ENCODE measurements around the gene ETFDH. TPM values are rescaled to one million over a fixed set of nuclear protein-coding genes. Genes with fewer than 3 reads are reported as not detected.

Gene ETFDH
- total and polyA plus RNA-seq, 9 of the 15 experiments (the other 6 are each of a cell fraction or from before 2014, with no cell fraction given): 14.6 to 33.6 (median 25.9) TPM

- no peak for TF ChIP-seq EZH2 (IDR thresholded peaks at IDR 0.05; ENCODE audit: borderline replicate concordance, low read depth, low read length)
- TF ChIP-seq AFF4 (CRISPR knock-in tag; IDR thresholded peaks at IDR 0.05): no peak
- TF ChIP-seq, protein P1, sequence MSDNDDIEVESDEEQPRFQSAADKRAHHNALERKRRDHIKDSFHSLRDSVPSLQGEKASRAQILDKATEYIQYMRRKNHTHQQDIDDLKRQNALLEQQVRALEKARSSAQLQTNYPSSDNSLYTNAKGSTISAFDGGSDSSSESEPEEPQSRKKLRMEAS (CRISPR knock-in tag; IDR thresholded peaks at IDR 0.05): peak; percentile 56; the same call in 1 of the 2 replicates
- TF ChIP-seq PHB2 (IDR thresholded peaks at IDR 0.05; ENCODE audit: low read depth): no peak
- TF ChIP-seq E2F6 (IDR thresholded peaks at IDR 0.05; ENCODE audit: borderline replicate concordance in 1 of 2, extremely low read depth in 1 of 2, insufficient read depth in 1 of 2, insufficient read length in 1 of 2, low read depth in 1 of 2, low read length in 1 of 2, poor library complexity in 1 of 2, severe bottlenecking in 1 of 2): peak in 1 of 2 experiments; percentile 11
- TF ChIP-seq MXI1 (IDR thresholded peaks at IDR 0.05; ENCODE audit: low read depth, low read length): peak; percentile 59; the same call in 1 of the 2 replicates
- no peak for TF ChIP-seq BHLHE40 (IDR thresholded peaks at IDR 0.05; ENCODE audit: low read length)
- peak; percentile 38; the same call in 1 of the 2 replicates for TF ChIP-seq ZFX (CRISPR knock-in tag; IDR thresholded peaks at IDR 0.05)
- no peak for TF ChIP-seq WHSC1 (IDR thresholded peaks at IDR 0.05; ENCODE audit: low read length)
- TF ChIP-seq, protein P2, sequence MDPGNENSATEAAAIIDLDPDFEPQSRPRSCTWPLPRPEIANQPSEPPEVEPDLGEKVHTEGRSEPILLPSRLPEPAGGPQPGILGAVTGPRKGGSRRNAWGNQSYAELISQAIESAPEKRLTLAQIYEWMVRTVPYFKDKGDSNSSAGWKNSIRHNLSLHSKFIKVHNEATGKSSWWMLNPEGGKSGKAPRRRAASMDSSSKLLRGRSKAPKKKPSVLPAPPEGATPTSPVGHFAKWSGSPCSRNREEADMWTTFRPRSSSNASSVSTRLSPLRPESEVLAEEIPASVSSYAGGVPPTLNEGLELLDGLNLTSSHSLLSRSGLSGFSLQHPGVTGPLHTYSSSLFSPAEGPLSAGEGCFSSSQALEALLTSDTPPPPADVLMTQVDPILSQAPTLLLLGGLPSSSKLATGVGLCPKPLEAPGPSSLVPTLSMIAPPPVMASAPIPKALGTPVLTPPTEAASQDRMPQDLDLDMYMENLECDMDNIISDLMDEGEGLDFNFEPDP (CRISPR knock-in tag; IDR thresholded peaks at IDR 0.05): no peak
- no peak for TF ChIP-seq HMG20A (CRISPR knock-in tag; conservative IDR thresholded peaks at IDR 0.05)
- TF ChIP-seq, protein P3, sequence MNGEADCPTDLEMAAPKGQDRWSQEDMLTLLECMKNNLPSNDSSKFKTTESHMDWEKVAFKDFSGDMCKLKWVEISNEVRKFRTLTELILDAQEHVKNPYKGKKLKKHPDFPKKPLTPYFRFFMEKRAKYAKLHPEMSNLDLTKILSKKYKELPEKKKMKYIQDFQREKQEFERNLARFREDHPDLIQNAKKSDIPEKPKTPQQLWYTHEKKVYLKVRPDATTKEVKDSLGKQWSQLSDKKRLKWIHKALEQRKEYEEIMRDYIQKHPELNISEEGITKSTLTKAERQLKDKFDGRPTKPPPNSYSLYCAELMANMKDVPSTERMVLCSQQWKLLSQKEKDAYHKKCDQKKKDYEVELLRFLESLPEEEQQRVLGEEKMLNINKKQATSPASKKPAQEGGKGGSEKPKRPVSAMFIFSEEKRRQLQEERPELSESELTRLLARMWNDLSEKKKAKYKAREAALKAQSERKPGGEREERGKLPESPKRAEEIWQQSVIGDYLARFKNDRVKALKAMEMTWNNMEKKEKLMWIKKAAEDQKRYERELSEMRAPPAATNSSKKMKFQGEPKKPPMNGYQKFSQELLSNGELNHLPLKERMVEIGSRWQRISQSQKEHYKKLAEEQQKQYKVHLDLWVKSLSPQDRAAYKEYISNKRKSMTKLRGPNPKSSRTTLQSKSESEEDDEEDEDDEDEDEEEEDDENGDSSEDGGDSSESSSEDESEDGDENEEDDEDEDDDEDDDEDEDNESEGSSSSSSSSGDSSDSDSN (IDR thresholded peaks at IDR 0.05; ENCODE audit: borderline replicate concordance in 1 of 2, low read depth in 2 of 2, low read length in 2 of 2): 0 out of 4 replicates have a peak, but pooled peaks of 1 of the 2 experiments have one; percentile 19
- TF ChIP-seq MNT (conservative IDR thresholded peaks at IDR 0.05): peak; percentile 50 to 65
Observed at GRCh38 chr4:158722291-158722916, 50.3 kb downstream of the ETFDH start (continued).

Measured in K562 (cell line).